ENCODE data around the gene SLC39A5. TPM values are rescaled to one million over a fixed set of nuclear protein-coding genes. Genes with fewer than 3 reads are reported as not detected.

The SLC39A5 gene
- polyA plus RNA-seq, 3 donors = 0.21 to 0.25 TPM; not detected in 1

DNA sequence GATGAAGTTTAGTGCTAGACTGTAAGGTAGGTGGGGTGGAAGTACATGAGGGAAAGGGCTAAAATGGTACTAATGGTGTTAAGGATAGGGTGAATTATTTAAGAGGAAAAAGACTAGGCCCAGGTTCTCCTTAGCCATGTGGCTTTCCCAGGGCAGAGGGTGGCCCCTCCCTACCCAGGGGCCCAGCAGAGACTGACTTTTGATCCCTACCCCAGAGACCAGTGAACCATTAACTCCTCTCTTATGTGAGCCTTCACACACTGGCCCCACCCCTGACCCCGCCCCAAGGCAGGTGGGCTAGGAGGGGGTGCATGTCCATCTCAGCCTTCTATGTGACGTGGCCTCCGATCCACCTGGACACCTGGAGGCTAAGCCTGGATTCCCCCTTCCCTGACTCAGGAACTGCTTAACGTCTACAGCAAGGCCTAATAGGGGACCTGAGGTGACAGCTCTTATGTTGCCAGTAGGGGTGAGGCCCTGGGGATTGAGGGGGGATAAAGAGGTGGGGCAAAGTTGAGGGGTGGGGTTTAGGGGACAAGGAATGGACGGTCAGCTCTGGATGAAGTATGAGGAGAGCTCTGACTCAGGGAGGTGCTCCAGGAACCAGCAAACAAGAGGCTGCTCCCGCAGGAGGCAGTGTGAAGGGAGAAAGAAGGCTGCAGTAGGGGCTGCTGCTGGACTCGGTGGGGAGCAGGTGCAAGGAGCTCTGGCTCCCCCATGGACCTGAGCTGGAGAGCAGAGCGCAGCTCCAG lies 757 bp downstream of the SLC39A5 start:
- H3K27ac Mint-ChIP-seq = peak overlapping the region in 1 of 7 donors; percentile 71

DNA sequence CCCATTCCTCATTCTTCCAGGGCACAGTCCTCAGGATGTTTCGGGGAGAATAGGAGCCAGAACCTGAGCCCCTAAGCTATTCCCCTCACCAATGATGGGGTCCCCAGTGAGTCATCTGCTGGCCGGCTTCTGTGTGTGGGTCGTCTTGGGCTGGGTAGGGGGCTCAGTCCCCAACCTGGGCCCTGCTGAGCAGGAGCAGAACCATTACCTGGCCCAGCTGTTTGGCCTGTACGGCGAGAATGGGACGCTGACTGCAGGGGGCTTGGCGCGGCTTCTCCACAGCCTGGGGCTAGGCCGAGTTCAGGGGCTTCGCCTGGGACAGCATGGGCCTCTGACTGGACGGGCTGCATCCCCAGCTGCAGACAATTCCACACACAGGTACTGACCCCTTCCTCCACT lies 1.3 kb downstream of the SLC39A5 start:
- no peak for DNase-seq

More for the DNA sequence above, 757 bp downstream of the SLC39A5 start:
- 97% methylated on average over 5 of the region's 8 CpGs for WGBS (ENCODE audit: insufficient coverage)
- intact Hi-C loops (cut with micrococcal nuclease) = no loop called here
- Histone ChIP-seq H3K9me3 (replicated peaks in 1 of 2; ENCODE audit: control insufficient read depth in 1 of 2, insufficient read depth in 1 of 2, low read length in 2 of 2) (no peaks in the 10 kb centered on the region), H4K20me1 (ENCODE audit: insufficient read depth, low read length) (no peaks in the 10 kb centered on the region), H3K4me1 (ENCODE audit: control insufficient read depth in 1 of 2, insufficient read depth in 2 of 2, low read length in 2 of 2) (no peaks in the 10 kb centered on the region), H3K4me2 (replicated peaks; ENCODE audit: extremely low read depth, low read length, poor library complexity, severe bottlenecking) (no peak overlapping the region), H3K79me2 (ENCODE audit: insufficient read depth, low read length) (no peaks in the 10 kb centered on the region), H3K9ac (ENCODE audit: insufficient read depth, low read length, poor library complexity, severe bottlenecking) (no peak overlapping the region), H3K27ac (ENCODE audit: low read depth in 1 of 2, low read length in 2 of 2) (no peak overlapping the region), H3K4me3 (replicated peaks in 1 of 3; ENCODE audit: low read depth in 2 of 3, low read length in 3 of 3) (no peak overlapping the region), H3K27me3 (ENCODE audit: control insufficient read depth in 2 of 2, insufficient read depth in 2 of 2, low read length in 2 of 2) (no peaks in the 10 kb centered on the region), H3K36me3 (replicated peaks in 1 of 2; ENCODE audit: control insufficient read depth in 1 of 2, insufficient read depth in 2 of 2, low read length in 2 of 2) (peaks cover 0 to 2% of the 10 kb centered on the region in 2 donors), H2AFZ (ENCODE audit: insufficient read depth, low read depth, low read length, poor library complexity, severe bottlenecking) (no peak overlapping the region)
- peaks cover 5% of the 10 kb centered on the region for H3K4me1 Mint-ChIP-seq
- H3K36me3 Mint-ChIP-seq = peaks cover 6 to 18% of the 10 kb centered on the region in 2 donors
- no peak overlapping the region for H3K4me3 Mint-ChIP-seq
- DNase-seq = no peak
- TF ChIP-seq, protein P1, sequence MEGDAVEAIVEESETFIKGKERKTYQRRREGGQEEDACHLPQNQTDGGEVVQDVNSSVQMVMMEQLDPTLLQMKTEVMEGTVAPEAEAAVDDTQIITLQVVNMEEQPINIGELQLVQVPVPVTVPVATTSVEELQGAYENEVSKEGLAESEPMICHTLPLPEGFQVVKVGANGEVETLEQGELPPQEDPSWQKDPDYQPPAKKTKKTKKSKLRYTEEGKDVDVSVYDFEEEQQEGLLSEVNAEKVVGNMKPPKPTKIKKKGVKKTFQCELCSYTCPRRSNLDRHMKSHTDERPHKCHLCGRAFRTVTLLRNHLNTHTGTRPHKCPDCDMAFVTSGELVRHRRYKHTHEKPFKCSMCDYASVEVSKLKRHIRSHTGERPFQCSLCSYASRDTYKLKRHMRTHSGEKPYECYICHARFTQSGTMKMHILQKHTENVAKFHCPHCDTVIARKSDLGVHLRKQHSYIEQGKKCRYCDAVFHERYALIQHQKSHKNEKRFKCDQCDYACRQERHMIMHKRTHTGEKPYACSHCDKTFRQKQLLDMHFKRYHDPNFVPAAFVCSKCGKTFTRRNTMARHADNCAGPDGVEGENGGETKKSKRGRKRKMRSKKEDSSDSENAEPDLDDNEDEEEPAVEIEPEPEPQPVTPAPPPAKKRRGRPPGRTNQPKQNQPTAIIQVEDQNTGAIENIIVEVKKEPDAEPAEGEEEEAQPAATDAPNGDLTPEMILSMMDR (IDR thresholded peaks at IDR 0.05) = no peak
- peaks cover 0 to 2% (median 1%) of the 10 kb centered on the region in 3 donors for H3K27me3 Mint-ChIP-seq (ENCODE audit: low read depth in 3 of 3)
- peaks cover 0 to 2% (median 0%) of the 10 kb centered on the region in 7 donors for H3K9me3 Mint-ChIP-seq

More for the DNA sequence above, 1.3 kb downstream of the SLC39A5 start:
- Mint-ChIP-seq H3K4me1 (peaks cover 5% of the 10 kb centered on the region), H3K36me3 (peaks cover 6 to 17% of the 10 kb centered on the region in 2 donors), H3K27ac (no peak overlapping the region), H3K4me3 (no peak overlapping the region), H3K27me3 (ENCODE audit: low read depth in 3 of 3) (peaks cover 0 to 2% (median 1%) of the 10 kb centered on the region in 3 donors), H3K9me3 (peaks cover 0 to 2% (median 0%) of the 10 kb centered on the region in 7 donors)
- H4K20me1 ChIP-seq (ENCODE audit: insufficient read depth, low read length) = no peaks in the 10 kb centered on the region
- no peak overlapping the region for H3K4me3 ChIP-seq (replicated peaks in 1 of 3; ENCODE audit: low read depth in 2 of 3, low read length in 3 of 3)
- H3K4me1 ChIP-seq (ENCODE audit: control insufficient read depth in 1 of 2, insufficient read depth in 2 of 2, low read length in 2 of 2) = no peaks in the 10 kb centered on the region
- H3K27me3 ChIP-seq (ENCODE audit: control insufficient read depth in 2 of 2, insufficient read depth in 2 of 2, low read length in 2 of 2) = no peaks in the 10 kb centered on the region
- peaks cover 0 to 2% of the 10 kb centered on the region in 2 donors for H3K36me3 ChIP-seq (replicated peaks in 1 of 2; ENCODE audit: control insufficient read depth in 1 of 2, insufficient read depth in 2 of 2, low read length in 2 of 2)
- TF ChIP-seq, protein P1 (IDR thresholded peaks at IDR 0.05) = no peak
- H3K79me2 ChIP-seq (ENCODE audit: insufficient read depth, low read length) = no peaks in the 10 kb centered on the region
- H3K27ac ChIP-seq (ENCODE audit: low read depth in 1 of 2, low read length in 2 of 2) = no peak overlapping the region
- intact Hi-C loops (cut with micrococcal nuclease) = no loop called here
- H2AFZ ChIP-seq (ENCODE audit: insufficient read depth, low read depth, low read length, poor library complexity, severe bottlenecking) = no peak overlapping the region
- WGBS (ENCODE audit: insufficient coverage) = 100% methylated on average over 10 of the region's 11 CpGs
- H3K9ac ChIP-seq (ENCODE audit: insufficient read depth, low read length, poor library complexity, severe bottlenecking) = no peak overlapping the region
- H3K4me2 ChIP-seq (replicated peaks; ENCODE audit: extremely low read depth, low read length, poor library complexity, severe bottlenecking) = no peak overlapping the region
- H3K9me3 ChIP-seq (replicated peaks in 1 of 2; ENCODE audit: control insufficient read depth in 1 of 2, insufficient read depth in 1 of 2, low read length in 2 of 2) = no peaks in the 10 kb centered on the region

Data from CD14-positive monocyte (primary cell).